ENCODE measurements around the gene PSMD13.
"Not testable (repeated sequence)": the region's sequence is repeated elsewhere in the genome, so short reads cannot be mapped to it uniquely, and the experiment has no call there.

PSMD13 gene

GRCh38 chr11:218815-219593 lies 17.8 kb upstream of the PSMD13 start:
- no peak for DNase-seq

GRCh38 chr11:220641-221215 lies 16.0 kb upstream of the PSMD13 start:
- not testable (repeated sequence) for DNase-seq

- DNase-seq: no peak
Observed at GRCh38 chr11:221539-221938, 15.2 kb upstream of the PSMD13 start.

GRCh38 chr11:221998-222789 lies 14.6 kb upstream of the PSMD13 start:
- no peak for DNase-seq

- DNase-seq: no peak
Observed at GRCh38 chr11:223026-223789, 13.6 kb upstream of the PSMD13 start.

GRCh38 chr11:223884-224283 lies 12.9 kb upstream of the PSMD13 start:
- no peak for DNase-seq

- no peak for DNase-seq
Observed at GRCh38 chr11:224424-224823, 12.4 kb upstream of the PSMD13 start.

- DNase-seq: no peak
Observed at GRCh38 chr11:225734-226453, 10.9 kb upstream of the PSMD13 start.

GRCh38 chr11:227824-228379 lies 8.9 kb upstream of the PSMD13 start:
- DNase-seq: no peak

- DNase-seq: no peak
Observed at GRCh38 chr11:230431-230830, 6.3 kb upstream of the PSMD13 start.

- no peak for DNase-seq
Observed at GRCh38 chr11:232783-233565, 3.8 kb upstream of the PSMD13 start.

GRCh38 chr11:235180-235579 lies 1.6 kb upstream of the PSMD13 start:
- DNase-seq: no peak

- DNase-seq: peak in 4 of 5 experiments; percentile 52 to 93 (median 60)
Observed at GRCh38 chr11:235609-235996, 1.2 kb upstream of the PSMD13 start.

- DNase-seq: peak; percentile 61 to 92 (median 84)
Observed at GRCh38 chr11:235997-236773, 591 bp upstream of the PSMD13 start, which contains the start of gene SIRT3. Gene SIRT3 (minus strand): TSS chr11:236342. CDS start chr11:236328, 14 bp downstream.

- not testable (repeated sequence) for DNase-seq
Observed at GRCh38 chr11:238346-238745, 1.6 kb downstream of the PSMD13 start.

GRCh38 chr11:240315-240714 lies 3.5 kb downstream of the PSMD13 start:
- DNase-seq: peak in 1 of 5 experiments; percentile 27

- no peak for DNase-seq
Observed at GRCh38 chr11:241634-242033, 4.9 kb downstream of the PSMD13 start.

GRCh38 chr11:244376-244775 lies 7.6 kb downstream of the PSMD13 start:
- DNase-seq: peak in 1 of 5 experiments; percentile 35

GRCh38 chr11:249062-249461 lies 12.3 kb downstream of the PSMD13 start:
- DNase-seq: no peak

- no peak for DNase-seq
Observed at GRCh38 chr11:250274-250673, 13.5 kb downstream of the PSMD13 start.

All from T-helper 2 cell (primary cell).